GM18519 (cell line): Measurements from ENCODE around the gene TTLL10.
"Not testable (repeated sequence)": the region's sequence is repeated elsewhere in the genome, so short reads cannot be mapped to it uniquely, and the experiment has no call there.

Experiments
- ATAC-seq: cut with Tn5 transposase; IDR thresholded peaks from one replicate; pipeline ENCODE4 v1.9.1; 2021; ENCODE audit warnings: mild to moderate bottlenecking, moderate library complexity; ENCODE audit not compliant: unreplicated experiment, low FRiP score

Gene TTLL10

DNA sequence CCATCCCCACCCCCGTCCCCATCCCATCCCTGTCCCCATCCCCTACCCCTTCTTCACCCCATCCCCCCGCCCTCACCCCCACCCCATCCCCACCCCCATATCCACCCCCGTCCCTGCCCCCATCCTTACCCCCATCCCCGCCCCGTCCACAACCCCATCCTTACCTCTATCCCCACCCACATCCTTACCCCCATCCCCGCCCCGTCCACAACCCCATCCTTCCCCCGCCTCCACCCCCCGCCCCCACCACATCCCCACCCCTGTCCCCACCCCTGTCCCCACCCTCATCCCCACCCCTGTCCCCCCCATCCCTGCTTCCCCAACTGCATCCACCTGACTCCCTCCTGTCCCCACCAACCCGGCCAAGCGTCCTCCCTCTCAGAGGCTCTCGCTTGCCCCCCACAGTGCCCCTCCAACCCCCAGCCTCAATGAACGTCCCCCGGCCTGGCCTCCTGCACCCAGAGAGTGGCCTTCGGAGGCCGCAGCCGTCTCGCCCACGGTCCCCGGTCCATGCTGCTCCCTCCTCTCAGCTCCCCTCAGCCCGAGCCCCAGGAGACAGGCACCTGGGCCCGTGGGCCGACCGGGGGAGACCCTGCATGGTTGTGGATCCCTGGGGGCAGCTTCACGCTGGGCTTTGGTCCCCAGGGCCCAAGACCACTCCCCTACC lies 32.3 kb upstream of the TTLL10 start:
- no peak for ATAC-seq

DNA sequence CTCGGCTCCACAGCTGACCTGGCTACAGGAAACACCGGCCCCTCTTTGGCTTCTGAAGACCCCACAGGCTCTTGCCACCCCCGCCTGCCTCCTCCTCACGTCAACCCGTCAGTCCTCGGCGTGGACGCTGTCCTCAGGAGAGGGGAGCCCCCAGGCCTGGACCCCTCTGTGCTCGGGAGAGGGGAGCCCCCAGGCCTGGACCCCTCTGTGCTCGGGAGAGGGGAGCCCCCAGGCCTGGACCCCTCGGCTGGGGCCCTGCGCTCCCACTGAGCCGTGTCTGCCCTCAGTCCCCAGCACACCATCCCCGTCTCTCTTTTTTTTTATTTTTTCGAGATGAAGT lies 31.8 kb upstream of the TTLL10 start:
- ATAC-seq: no peak

DNA sequence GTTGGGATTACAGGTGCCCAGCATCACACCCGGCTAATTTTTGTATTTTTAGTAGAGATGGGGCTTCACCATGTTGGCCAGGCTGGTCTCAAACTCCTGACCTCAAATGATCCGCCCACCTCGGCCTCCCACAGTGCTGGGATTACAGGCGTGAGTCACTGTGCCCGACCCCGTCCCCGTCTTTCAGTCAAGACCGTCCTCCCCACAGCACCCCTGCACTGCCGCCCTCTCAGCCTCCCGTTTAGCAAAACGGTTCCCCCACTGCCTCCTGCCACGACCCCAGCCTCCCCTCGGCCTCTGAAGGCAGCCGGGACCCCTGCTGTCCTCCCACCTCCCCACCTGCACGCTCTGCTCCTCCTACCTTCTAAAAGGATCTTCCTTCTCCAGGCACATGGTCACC lies 31.3 kb upstream of the TTLL10 start:
- not testable (repeated sequence) for ATAC-seq

GRCh38 chr1:1142844-1143243 lies 30.8 kb upstream of the TTLL10 start:
- no peak for ATAC-seq

DNA sequence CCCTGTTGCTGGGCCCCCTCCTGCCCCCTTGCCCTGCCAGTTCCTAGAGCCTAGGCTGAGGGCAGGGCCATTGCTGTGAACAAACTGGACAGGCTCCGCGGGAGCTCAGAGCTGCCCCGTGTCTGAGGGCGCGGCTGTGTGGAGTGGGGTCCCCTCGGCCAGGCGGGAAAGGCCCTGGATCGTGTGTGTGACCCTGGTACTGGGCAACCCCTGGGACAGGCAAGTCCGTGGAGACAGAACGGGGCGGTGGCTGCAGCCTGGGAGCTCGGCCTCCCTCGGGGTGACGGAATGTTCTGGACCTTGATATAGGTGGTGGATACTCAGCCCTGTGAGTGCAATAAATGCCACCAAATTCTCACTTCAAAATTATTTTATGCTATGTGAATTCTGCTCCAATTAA lies 30.0 kb upstream of the TTLL10 start:
- ATAC-seq: no peak

GRCh38 chr1:1144122-1144842 lies 29.4 kb upstream of the TTLL10 start:
- no peak for ATAC-seq

DNA sequence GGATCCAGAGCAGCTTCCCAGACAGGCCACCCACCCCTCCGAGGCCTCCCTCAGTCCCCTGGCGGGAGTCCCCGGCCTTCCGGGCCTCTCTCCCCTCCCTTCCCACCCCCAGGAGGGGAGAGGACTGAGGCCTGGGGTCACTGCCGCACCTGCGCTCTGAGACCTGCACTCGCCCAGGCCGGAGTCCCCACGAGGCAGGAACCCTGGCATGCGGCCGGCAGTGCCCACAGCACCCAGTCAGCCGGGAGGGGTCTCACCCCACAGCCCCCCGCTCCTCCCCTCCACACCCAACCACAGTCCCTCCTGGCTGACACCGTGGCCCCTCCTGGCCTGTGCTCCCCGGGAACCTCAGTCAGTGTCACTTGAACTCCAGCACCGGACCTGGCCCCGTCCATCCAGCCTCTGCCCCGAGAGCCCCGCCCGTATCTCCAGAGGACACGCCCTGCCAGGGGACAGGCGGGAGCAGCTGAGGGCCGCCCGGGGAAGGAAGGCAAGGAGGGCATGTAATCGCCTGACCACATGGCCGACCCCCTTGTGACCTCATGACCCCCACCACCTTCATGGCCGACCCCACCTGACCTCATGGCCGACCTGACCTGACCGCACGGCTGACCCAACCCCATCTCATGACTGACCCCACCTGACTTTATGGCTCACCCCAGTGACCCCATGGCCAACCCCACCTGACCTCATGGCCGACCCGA lies 28.7 kb upstream of the TTLL10 start:
- no peak for ATAC-seq

DNA sequence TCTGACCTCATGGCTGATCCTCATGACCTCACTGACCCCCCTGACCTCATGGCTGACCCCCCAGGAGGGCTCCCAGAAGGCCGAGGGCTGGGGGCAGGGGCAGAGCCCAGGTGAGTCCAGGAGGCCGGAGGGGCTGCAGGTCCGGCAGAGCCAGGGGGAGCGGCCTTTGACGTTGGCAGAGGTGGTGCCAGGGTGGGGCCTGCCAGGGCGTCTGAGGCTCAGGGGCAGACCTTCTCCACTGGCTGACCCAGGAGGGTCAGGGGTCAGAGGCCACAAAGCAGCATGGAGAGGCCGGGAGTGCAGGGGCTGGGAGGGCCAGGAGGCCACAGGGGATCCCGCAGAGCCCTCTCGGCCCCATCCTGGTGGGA lies 28.1 kb upstream of the TTLL10 start:
- ATAC-seq: no peak

GRCh38 chr1:1146026-1146425 lies 27.7 kb upstream of the TTLL10 start:
- no peak for ATAC-seq

- ATAC-seq: no peak
Measured at GRCh38 chr1:1146596-1146995, 27.1 kb upstream of the TTLL10 start.

- no peak for ATAC-seq
Measured at GRCh38 chr1:1148061-1148460, 25.6 kb upstream of the TTLL10 start.

DNA sequence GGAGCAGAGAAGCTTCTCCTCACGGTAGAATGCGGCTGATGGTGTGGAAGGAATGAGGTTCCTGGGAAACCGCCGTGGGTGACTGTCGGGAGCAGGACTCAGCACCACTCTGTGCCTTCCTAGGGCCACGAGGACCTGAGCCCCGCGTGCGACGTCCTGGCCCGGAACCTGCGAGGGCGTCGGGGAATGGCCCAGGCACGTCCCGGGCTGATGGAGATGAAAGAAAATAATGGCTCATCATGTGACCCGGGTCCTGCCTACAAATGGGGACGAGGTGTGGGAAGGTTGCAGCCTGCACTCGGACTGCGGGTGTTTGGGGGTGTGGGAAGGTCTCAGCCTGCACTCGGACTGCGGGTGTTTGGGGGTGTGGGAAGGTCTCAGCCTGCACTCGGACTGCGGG lies 25.1 kb upstream of the TTLL10 start:
- ATAC-seq: no peak

DNA sequence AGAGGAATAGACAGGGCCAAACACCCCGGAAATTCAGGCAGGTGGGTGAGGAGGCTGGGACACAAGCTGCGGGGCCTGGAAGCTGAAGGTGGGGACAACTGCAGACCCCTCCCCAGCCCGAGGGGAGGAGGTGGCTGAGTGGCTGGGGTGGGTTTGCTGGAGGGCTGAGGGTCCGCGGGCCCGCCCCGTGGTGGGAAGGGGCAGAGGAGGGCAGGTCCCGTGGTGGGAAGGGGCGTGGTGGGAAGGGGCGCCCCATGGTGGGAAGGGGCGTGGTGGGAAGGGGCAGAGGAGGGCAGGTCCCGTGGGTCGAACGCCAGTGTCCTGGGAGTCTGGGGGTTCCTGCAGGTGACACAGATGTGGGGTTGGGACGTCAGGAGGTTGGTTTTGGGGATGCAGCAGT lies 24.3 kb upstream of the TTLL10 start:
- no peak for ATAC-seq

GRCh38 chr1:1150100-1150499 lies 23.6 kb upstream of the TTLL10 start:
- no peak for ATAC-seq

DNA sequence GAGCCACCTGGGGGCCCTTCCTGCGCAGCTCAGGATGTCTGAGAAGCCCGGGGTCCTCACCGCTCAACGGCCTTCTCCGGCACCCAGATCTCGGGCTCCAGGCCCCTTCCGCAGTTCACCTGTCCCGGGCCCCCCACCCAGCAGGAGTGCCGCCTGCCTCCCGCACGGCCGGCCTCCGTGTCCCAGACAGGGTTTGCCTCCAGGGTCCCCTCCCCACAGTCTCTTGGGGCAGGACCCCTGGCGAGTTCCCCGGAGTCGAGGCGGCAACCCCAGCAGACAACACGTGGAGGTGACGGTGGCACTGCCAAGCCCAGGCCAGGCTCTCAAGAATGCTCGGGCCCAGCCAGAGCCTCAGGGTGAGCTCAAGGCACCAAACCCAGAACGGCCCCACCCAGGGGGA lies 22.4 kb upstream of the TTLL10 start:
- ATAC-seq: no peak

GRCh38 chr1:1152431-1152830 lies 21.2 kb upstream of the TTLL10 start:
- not testable (repeated sequence) for ATAC-seq

- not testable (repeated sequence) for ATAC-seq
Measured at GRCh38 chr1:1153215-1153614, 20.5 kb upstream of the TTLL10 start.

- ATAC-seq: no peak
Measured at GRCh38 chr1:1153874-1154273, 19.8 kb upstream of the TTLL10 start.

GRCh38 chr1:1155258-1155657 lies 18.4 kb upstream of the TTLL10 start:
- no peak for ATAC-seq

DNA sequence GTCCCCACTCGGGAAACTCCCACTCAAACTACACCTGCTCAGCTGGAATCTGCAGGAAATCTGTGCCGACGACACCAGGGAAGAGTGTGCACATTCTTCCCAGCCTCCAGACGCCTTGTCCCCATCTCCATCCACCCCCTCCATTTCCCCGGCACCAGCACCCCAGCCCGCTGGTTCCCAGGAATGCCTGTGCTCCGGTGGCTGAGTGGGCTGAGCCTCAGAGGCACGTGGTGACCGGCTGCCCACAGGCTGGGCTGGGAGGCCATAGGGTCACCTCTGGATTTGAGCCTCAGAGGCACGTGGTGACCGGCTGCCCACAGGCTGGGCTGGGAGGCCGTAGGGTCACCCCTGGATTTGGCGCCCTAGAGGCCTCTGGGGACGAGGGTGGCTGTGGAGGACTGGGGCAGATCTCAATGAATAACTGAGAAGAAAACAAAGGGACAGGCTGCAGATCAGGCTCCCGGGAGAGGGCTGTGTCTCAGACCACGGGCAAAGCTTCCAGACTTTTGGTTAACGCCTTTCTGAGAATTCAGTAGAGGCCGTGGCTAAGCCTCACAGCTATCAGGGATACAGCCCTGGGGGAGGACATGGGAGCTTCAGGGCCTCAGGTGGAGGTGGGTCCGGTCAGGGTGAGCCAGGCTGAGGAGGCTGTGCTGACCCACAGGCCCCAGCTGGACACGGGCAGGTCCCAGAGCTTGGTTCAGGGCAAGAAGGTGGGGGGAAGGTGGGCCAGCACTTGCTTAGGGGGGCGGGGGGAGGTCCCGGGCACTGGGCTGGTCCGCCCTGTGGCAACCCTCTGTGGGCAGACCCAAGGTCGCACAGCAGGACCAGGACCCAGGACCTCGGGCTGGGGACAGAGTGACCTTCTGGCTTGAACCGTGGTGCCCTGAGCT lies 17.3 kb upstream of the TTLL10 start:
- ATAC-seq: no peak

DNA sequence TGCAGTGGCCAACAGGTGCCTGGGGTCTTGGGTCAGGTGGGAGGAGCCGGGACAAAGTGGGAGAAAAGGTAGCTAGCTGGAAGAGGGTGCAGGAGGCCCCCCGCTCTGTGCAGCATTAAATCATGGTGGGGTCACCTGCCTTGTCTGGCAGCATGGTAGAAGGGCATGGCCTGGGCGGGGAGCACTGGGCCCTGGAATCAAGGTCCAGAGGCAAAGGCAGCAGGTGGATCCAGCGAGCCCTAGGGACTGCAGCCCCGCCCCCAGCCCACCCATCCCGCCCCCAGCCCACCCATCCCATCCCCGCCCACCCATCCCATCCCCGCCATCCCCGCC lies 16.7 kb upstream of the TTLL10 start:
- ATAC-seq: no peak
